T-helper 22 cell (primary cell): ENCODE results near the gene ZMIZ1.

ENCODE experiments used
- DNase-seq: peaks from one replicate; pipeline ENCODE4 v3.0.0-alpha.2; 2020; ENCODE audit warnings: low read depth

Gene ZMIZ1

GRCh38 chr10:79138449-79139123, 69.8 kb downstream of the ZMIZ1 start:
- no peak for DNase-seq

GRCh38 chr10:79139124-79139835, 70.5 kb downstream of the ZMIZ1 start:
- no peak for DNase-seq

GRCh38 chr10:79140085-79140793, 71.5 kb downstream of the ZMIZ1 start:
- DNase-seq = no peak

GRCh38 chr10:79140855-79141254, 72.1 kb downstream of the ZMIZ1 start:
- no peak for DNase-seq

GRCh38 chr10:79142064-79142491, 73.3 kb downstream of the ZMIZ1 start:
- no peak for DNase-seq

- no peak for DNase-seq
Measured at GRCh38 chr10:79142522-79143309, 74.0 kb downstream of the ZMIZ1 start.

GRCh38 chr10:79143879-79144278, 75.1 kb downstream of the ZMIZ1 start:
- no peak for DNase-seq

GRCh38 chr10:79144351-79145173, 75.8 kb downstream of the ZMIZ1 start:
- no peak for DNase-seq

GRCh38 chr10:79145174-79145483, 76.4 kb downstream of the ZMIZ1 start:
- DNase-seq = no peak

- no peak for DNase-seq
Measured at GRCh38 chr10:79145517-79146470, 77.0 kb downstream of the ZMIZ1 start.

- DNase-seq = no peak
Measured at GRCh38 chr10:79146611-79147130, 77.9 kb downstream of the ZMIZ1 start.

GRCh38 chr10:79147306-79147705, 78.5 kb downstream of the ZMIZ1 start:
- DNase-seq = no peak

- DNase-seq = no peak
Measured at GRCh38 chr10:79147796-79148451, 79.2 kb downstream of the ZMIZ1 start.

GRCh38 chr10:79148452-79149344, 79.9 kb downstream of the ZMIZ1 start:
- no peak for DNase-seq

GRCh38 chr10:79149345-79149661, 80.5 kb downstream of the ZMIZ1 start:
- no peak for DNase-seq

- DNase-seq = no peak
Measured at GRCh38 chr10:79149662-79150443, 81.1 kb downstream of the ZMIZ1 start.

- no peak for DNase-seq
Measured at GRCh38 chr10:79150444-79150754, 81.6 kb downstream of the ZMIZ1 start.

GRCh38 chr10:79152423-79152817, 83.7 kb downstream of the ZMIZ1 start:
- DNase-seq = no peak
